ENCODE data around the gene WDR77. TPM values are rescaled to one million over a fixed set of nuclear protein-coding genes. Genes with fewer than 3 reads are reported as not detected.
A peak's percentile ranks its signal among the peaks of the same experiment; 100 is the strongest.

Gene WDR77
- polyA plus RNA-seq, 2 donors: 17.8 to 30.0 TPM

- no peaks in the 10 kb centered on the region for H3K4me1 ChIP-seq (ENCODE audit: control insufficient read depth in 2 of 2, insufficient read depth in 2 of 2, low read length in 1 of 2)
- H3K36me3 ChIP-seq (ENCODE audit: control insufficient read depth in 2 of 2, insufficient read depth in 2 of 2, low read length in 1 of 2): peaks cover 6 to 8% of the 10 kb centered on the region in 2 donors
- no peaks in the 10 kb centered on the region for H3K9me3 ChIP-seq (ENCODE audit: control insufficient read depth in 2 of 2, insufficient read depth in 1 of 2, low read depth in 1 of 2, low read length in 1 of 2)
- no peak overlapping the region for H3K4me3 ChIP-seq (ENCODE audit: low read depth in 1 of 2, low read length in 2 of 2)
- peak overlapping the region in 1 of 2 donors; percentile 6 for H3K27ac ChIP-seq (ENCODE audit: low read depth in 2 of 2, low read length in 1 of 2)
- H3K27me3 ChIP-seq (ENCODE audit: control insufficient read depth in 1 of 2, insufficient read depth in 2 of 2, low read length in 2 of 2): no peaks in the 10 kb centered on the region
- WGBS, 2 donors: 93 to 96% methylated on average over 3 of the region's 3 CpGs
Measured at GRCh38 chr1:111471538-111471937, 22.5 kb upstream of the WDR77 start.

DNA sequence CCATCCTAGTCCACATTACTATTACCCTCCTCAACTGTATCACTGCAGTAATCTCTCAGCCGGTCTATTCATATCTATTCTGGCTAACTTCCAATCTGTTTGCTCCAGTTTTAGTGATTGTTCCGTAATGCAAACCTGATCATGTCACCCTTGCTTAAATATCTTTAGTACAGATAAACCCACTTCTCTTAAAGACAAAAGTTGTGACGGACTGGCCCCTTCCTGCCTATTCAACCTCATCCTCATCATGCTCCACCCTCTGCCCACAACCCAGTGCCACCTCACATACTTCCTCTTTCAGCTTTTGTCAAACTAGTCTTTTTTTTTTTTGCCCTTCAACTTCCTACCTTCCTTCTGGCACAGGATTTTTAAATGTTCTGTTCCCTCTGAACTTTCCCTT lies 22.0 kb upstream of the WDR77 start:
- H3K27ac ChIP-seq (ENCODE audit: low read depth in 2 of 2, low read length in 1 of 2): peak overlapping the region in 1 of 2 donors; percentile 6

GRCh38 chr1:111470596-111470995 lies 21.5 kb upstream of the WDR77 start:
- Histone ChIP-seq H3K4me1 (ENCODE audit: control insufficient read depth in 2 of 2, insufficient read depth in 2 of 2, low read length in 1 of 2) (no peaks in the 10 kb centered on the region), H3K27ac (ENCODE audit: low read depth in 2 of 2, low read length in 1 of 2) (no peak overlapping the region), H3K36me3 (ENCODE audit: control insufficient read depth in 2 of 2, insufficient read depth in 2 of 2, low read length in 1 of 2) (peaks cover 6 to 8% of the 10 kb centered on the region in 2 donors), H3K27me3 (ENCODE audit: control insufficient read depth in 1 of 2, insufficient read depth in 2 of 2, low read length in 2 of 2) (no peaks in the 10 kb centered on the region), H3K4me3 (ENCODE audit: low read depth in 1 of 2, low read length in 2 of 2) (no peak overlapping the region), H3K9me3 (ENCODE audit: control insufficient read depth in 2 of 2, insufficient read depth in 1 of 2, low read depth in 1 of 2, low read length in 1 of 2) (no peaks in the 10 kb centered on the region)
- 74 to 88% methylated on average over 5 of the region's 5 CpGs for WGBS, 2 donors

More for the DNA sequence above, 22.0 kb upstream of the WDR77 start:
- Histone ChIP-seq H3K36me3 (ENCODE audit: control insufficient read depth in 2 of 2, insufficient read depth in 2 of 2, low read length in 1 of 2) (peaks cover 6 to 8% of the 10 kb centered on the region in 2 donors), H3K9me3 (ENCODE audit: control insufficient read depth in 2 of 2, insufficient read depth in 1 of 2, low read depth in 1 of 2, low read length in 1 of 2) (no peaks in the 10 kb centered on the region), H3K4me1 (ENCODE audit: control insufficient read depth in 2 of 2, insufficient read depth in 2 of 2, low read length in 1 of 2) (no peaks in the 10 kb centered on the region), H3K27me3 (ENCODE audit: control insufficient read depth in 1 of 2, insufficient read depth in 2 of 2, low read length in 2 of 2) (no peaks in the 10 kb centered on the region), H3K4me3 (ENCODE audit: low read depth in 1 of 2, low read length in 2 of 2) (no peak overlapping the region)
- WGBS, 2 donors: 51 to 70% methylated on average over 3 of the region's 3 CpGs

GRCh38 chr1:111469539-111469938 lies 20.5 kb upstream of the WDR77 start:
- H3K9me3 ChIP-seq (ENCODE audit: control insufficient read depth in 2 of 2, insufficient read depth in 1 of 2, low read depth in 1 of 2, low read length in 1 of 2): no peaks in the 10 kb centered on the region
- no peaks in the 10 kb centered on the region for H3K4me1 ChIP-seq (ENCODE audit: control insufficient read depth in 2 of 2, insufficient read depth in 2 of 2, low read length in 1 of 2)
- H3K27me3 ChIP-seq (ENCODE audit: control insufficient read depth in 1 of 2, insufficient read depth in 2 of 2, low read length in 2 of 2): no peaks in the 10 kb centered on the region
- peaks cover 6 to 8% of the 10 kb centered on the region in 2 donors for H3K36me3 ChIP-seq (ENCODE audit: control insufficient read depth in 2 of 2, insufficient read depth in 2 of 2, low read length in 1 of 2)
- no peak overlapping the region for H3K27ac ChIP-seq (ENCODE audit: low read depth in 2 of 2, low read length in 1 of 2)
- H3K4me3 ChIP-seq (ENCODE audit: low read depth in 1 of 2, low read length in 2 of 2): no peak overlapping the region

- Histone ChIP-seq H3K27ac (ENCODE audit: low read depth in 2 of 2, low read length in 1 of 2) (no peak overlapping the region), H3K27me3 (ENCODE audit: control insufficient read depth in 1 of 2, insufficient read depth in 2 of 2, low read length in 2 of 2) (no peaks in the 10 kb centered on the region), H3K4me3 (ENCODE audit: low read depth in 1 of 2, low read length in 2 of 2) (no peak overlapping the region), H3K4me1 (ENCODE audit: control insufficient read depth in 2 of 2, insufficient read depth in 2 of 2, low read length in 1 of 2) (no peaks in the 10 kb centered on the region), H3K36me3 (ENCODE audit: control insufficient read depth in 2 of 2, insufficient read depth in 2 of 2, low read length in 1 of 2) (peaks cover 6 to 8% of the 10 kb centered on the region in 2 donors), H3K9me3 (ENCODE audit: control insufficient read depth in 2 of 2, insufficient read depth in 1 of 2, low read depth in 1 of 2, low read length in 1 of 2) (no peaks in the 10 kb centered on the region)
Measured at GRCh38 chr1:111468717-111469100, 19.7 kb upstream of the WDR77 start.

GRCh38 chr1:111467865-111468716 lies 19.0 kb upstream of the WDR77 start:
- 93 to 95% methylated on average over 2 of the region's 2 CpGs for WGBS, 2 donors
- no peaks in the 10 kb centered on the region for H3K9me3 ChIP-seq (ENCODE audit: control insufficient read depth in 2 of 2, insufficient read depth in 1 of 2, low read depth in 1 of 2, low read length in 1 of 2)
- no peaks in the 10 kb centered on the region for H3K27me3 ChIP-seq (ENCODE audit: control insufficient read depth in 1 of 2, insufficient read depth in 2 of 2, low read length in 2 of 2)
- peaks cover 6 to 8% of the 10 kb centered on the region in 2 donors for H3K36me3 ChIP-seq (ENCODE audit: control insufficient read depth in 2 of 2, insufficient read depth in 2 of 2, low read length in 1 of 2)
- no peak overlapping the region for H3K4me3 ChIP-seq (ENCODE audit: low read depth in 1 of 2, low read length in 2 of 2)
- H3K4me1 ChIP-seq (ENCODE audit: control insufficient read depth in 2 of 2, insufficient read depth in 2 of 2, low read length in 1 of 2): no peaks in the 10 kb centered on the region
- no peak overlapping the region for H3K27ac ChIP-seq (ENCODE audit: low read depth in 2 of 2, low read length in 1 of 2)

- peaks cover 6 to 8% of the 10 kb centered on the region in 2 donors for H3K36me3 ChIP-seq (ENCODE audit: control insufficient read depth in 2 of 2, insufficient read depth in 2 of 2, low read length in 1 of 2)
- WGBS, 2 donors: 0% methylated on average over 1 of the region's 1 CpG
- H3K27me3 ChIP-seq (ENCODE audit: control insufficient read depth in 1 of 2, insufficient read depth in 2 of 2, low read length in 2 of 2): no peaks in the 10 kb centered on the region
- H3K4me1 ChIP-seq (ENCODE audit: control insufficient read depth in 2 of 2, insufficient read depth in 2 of 2, low read length in 1 of 2): no peaks in the 10 kb centered on the region
- H3K27ac ChIP-seq (ENCODE audit: low read depth in 2 of 2, low read length in 1 of 2): no peak overlapping the region
- no peaks in the 10 kb centered on the region for H3K9me3 ChIP-seq (ENCODE audit: control insufficient read depth in 2 of 2, insufficient read depth in 1 of 2, low read depth in 1 of 2, low read length in 1 of 2)
- no peak overlapping the region for H3K4me3 ChIP-seq (ENCODE audit: low read depth in 1 of 2, low read length in 2 of 2)
Measured at GRCh38 chr1:111466480-111466879, 17.4 kb upstream of the WDR77 start.

- Histone ChIP-seq H3K9me3 (ENCODE audit: control insufficient read depth in 2 of 2, insufficient read depth in 1 of 2, low read depth in 1 of 2, low read length in 1 of 2) (no peaks in the 10 kb centered on the region), H3K4me3 (ENCODE audit: low read depth in 1 of 2, low read length in 2 of 2) (no peak overlapping the region), H3K36me3 (ENCODE audit: control insufficient read depth in 2 of 2, insufficient read depth in 2 of 2, low read length in 1 of 2) (peaks cover 6 to 8% of the 10 kb centered on the region in 2 donors), H3K4me1 (ENCODE audit: control insufficient read depth in 2 of 2, insufficient read depth in 2 of 2, low read length in 1 of 2) (no peaks in the 10 kb centered on the region), H3K27me3 (ENCODE audit: control insufficient read depth in 1 of 2, insufficient read depth in 2 of 2, low read length in 2 of 2) (no peaks in the 10 kb centered on the region), H3K27ac (ENCODE audit: low read depth in 2 of 2, low read length in 1 of 2) (no peak overlapping the region)
- WGBS, 2 donors: 89 to 97% methylated on average over 2 of the region's 2 CpGs
Measured at GRCh38 chr1:111465754-111466153, 16.7 kb upstream of the WDR77 start.

DNA sequence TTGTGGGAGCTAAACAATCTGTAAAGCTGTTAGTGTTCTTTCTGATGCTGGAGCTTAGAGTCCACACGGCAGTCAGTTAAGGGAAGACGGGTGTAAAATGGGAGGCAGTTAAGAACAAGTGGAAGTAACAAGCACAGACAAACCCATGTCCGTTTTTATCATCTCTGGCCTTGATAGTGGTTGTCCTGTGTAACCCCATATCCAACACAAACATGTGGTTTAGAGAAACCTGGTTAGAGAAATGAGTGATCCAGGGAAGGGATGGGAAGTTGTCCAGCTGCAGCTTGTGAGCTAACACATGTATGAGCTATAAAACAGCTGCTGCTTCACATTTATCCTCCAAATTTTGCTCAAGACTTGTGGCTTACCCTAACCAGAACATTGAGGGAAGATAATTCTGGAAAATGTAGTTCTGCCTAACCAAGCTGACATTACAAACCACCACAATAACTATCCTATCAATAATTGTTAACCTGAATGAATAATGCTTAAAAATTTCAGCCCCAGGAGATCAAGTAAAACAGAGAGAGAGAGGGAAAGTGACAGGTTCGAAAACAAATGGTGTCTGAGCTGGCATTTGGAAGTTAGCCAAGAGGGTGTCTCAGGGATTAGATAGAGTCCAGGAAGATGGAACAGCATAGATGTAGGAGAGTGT lies 14.1 kb upstream of the WDR77 start:
- H3K4me1 ChIP-seq (ENCODE audit: control insufficient read depth in 2 of 2, insufficient read depth in 2 of 2, low read length in 1 of 2): no peaks in the 10 kb centered on the region
- peaks cover 6 to 8% of the 10 kb centered on the region in 2 donors for H3K36me3 ChIP-seq (ENCODE audit: control insufficient read depth in 2 of 2, insufficient read depth in 2 of 2, low read length in 1 of 2)
- no peaks in the 10 kb centered on the region for H3K9me3 ChIP-seq (ENCODE audit: control insufficient read depth in 2 of 2, insufficient read depth in 1 of 2, low read depth in 1 of 2, low read length in 1 of 2)
- no peaks in the 10 kb centered on the region for H3K27me3 ChIP-seq (ENCODE audit: control insufficient read depth in 1 of 2, insufficient read depth in 2 of 2, low read length in 2 of 2)
- no peak overlapping the region for H3K4me3 ChIP-seq (ENCODE audit: low read depth in 1 of 2, low read length in 2 of 2)
- no peak overlapping the region for H3K27ac ChIP-seq (ENCODE audit: low read depth in 2 of 2, low read length in 1 of 2)
- 53 to 69% methylated on average over 4 of the region's 4 CpGs for WGBS, 2 donors

Measured in esophagus (tissue), 2 donors.